Stomach (tissue), 4 donors: ENCODE measurements around the gene KLF13.

ENCODE experiments used
- CTCF ChIP-seq, 7 experiments: fragments of 450-650 bp in 4 of 7; fragments of 200-600 bp in 3 of 7; sonication (generic) in 3 of 7; IDR thresholded peaks; one replicate each; pipeline ENCODE4 v1.5.1; 2016 to 2019; ENCODE audit warnings: antibody characterized with exemption in 7 of 7, control low read depth in 2 of 7, mild to moderate bottlenecking in 1 of 7
- EP300 ChIP-seq: sonication (generic); formaldehyde crosslinking; IDR thresholded peaks from one replicate; pipeline ENCODE4 v1.6.1; 2017; ENCODE audit warnings: antibody characterized with exemption
- POLR2A ChIP-seq, 4 donors: fragments of 450-650 bp; IDR thresholded peaks; one replicate each; pipeline ENCODE4 v1.6.1; 2016; ENCODE audit warnings: antibody characterized with exemption in 4 of 4, control low read depth in 2 of 4, mild to moderate bottlenecking in 1 of 4, moderate library complexity in 1 of 4
- POLR2AphosphoS5 ChIP-seq, 3 donors: sonication (generic); formaldehyde crosslinking; IDR thresholded peaks; one replicate each; pipeline ENCODE4 v1.6.1; 2016; ENCODE audit warnings: antibody characterized with exemption in 3 of 3

GRCh38 chr15:31353931-31354330 is 27.3 kb downstream of the KLF13 start:
- TF ChIP-seq CTCF (IDR thresholded peaks at IDR 0.05): no peak
- TF ChIP-seq POLR2A (IDR thresholded peaks at IDR 0.05): no peak
- TF ChIP-seq POLR2AphosphoS5 (IDR thresholded peaks at IDR 0.05): no peak
- no peak for TF ChIP-seq EP300
